Measurements from ENCODE around the gene PPARG.

Gene PPARG

DNA sequence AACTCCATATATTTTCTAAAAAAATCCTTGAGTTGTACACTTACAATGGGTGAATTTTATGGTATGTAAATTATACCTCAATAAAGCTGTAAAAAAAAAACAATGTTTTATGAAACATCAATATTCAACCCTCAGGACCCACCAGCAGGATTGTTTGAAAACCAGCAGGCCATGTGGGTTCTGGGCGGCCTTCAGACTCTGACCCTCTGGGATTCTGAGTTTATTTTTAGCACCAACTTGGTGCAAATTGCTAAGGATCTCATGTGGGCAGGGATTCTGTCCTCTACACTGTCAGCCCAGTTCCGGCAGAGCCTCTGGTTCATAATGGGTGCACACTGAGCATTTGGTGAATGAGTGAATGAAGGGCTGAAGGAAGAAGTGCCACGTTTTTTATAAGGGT lies 171.3 kb downstream of the PPARG start:
- H3K36me3 ChIP-seq (ENCODE audit: insufficient read depth, insufficient read length, low read length): no peaks in the 10 kb centered on the region
- TF ChIP-seq ZNF274 (IDR thresholded peaks at IDR 0.05; ENCODE audit: low read depth, low read length) (no peak), SUZ12 (IDR thresholded peaks at IDR 0.05; ENCODE audit: extremely low read depth, insufficient read depth, insufficient read length) (no peak), YY1 (IDR thresholded peaks at IDR 0.05; ENCODE audit: insufficient read depth, insufficient read length) (no peak)
- H3K4me1 ChIP-seq (ENCODE audit: insufficient read depth, insufficient read length): peaks cover 6% of the 10 kb centered on the region
- DNase-seq (ENCODE audit: low read depth, low spot score): no peak
- no peak overlapping the region for H3K4me3 ChIP-seq (ENCODE audit: insufficient read length, low read depth)
- H3K27me3 ChIP-seq (ENCODE audit: insufficient read depth, insufficient read length): no peaks in the 10 kb centered on the region
- no peaks in the 10 kb centered on the region for H3K9me3 ChIP-seq (ENCODE audit: insufficient read depth, low read length)
- H3K9ac ChIP-seq (ENCODE audit: insufficient read length, low read depth): no peak overlapping the region

DNA sequence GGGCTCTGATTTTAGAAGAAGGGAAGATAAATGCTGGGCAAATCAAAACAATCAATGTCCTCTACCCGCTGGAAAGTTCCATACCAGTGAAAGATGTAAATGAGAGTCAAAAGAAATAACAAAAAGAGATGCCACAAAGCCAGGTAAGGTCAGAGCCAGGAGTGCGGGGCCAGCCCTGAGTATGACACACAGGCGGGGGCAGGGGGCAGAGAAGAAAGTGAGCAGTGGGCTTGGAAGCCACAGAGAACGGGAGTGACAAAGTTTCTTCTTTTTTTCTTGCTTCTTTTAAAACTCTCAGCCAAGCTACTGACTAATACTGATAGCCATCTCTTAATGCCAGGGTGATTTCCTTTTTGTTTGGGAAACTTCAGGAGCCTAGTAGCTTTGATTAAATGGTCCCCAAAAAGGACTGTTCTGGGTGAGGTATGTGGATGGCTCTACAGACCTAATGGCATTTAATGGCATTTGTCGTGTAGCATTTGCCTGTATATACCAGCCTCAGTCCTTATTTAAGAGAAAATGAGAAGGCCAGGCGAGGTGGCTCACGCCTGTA lies 172.3 kb downstream of the PPARG start:
- Histone ChIP-seq H3K4me3 (ENCODE audit: insufficient read length, low read depth) (no peak overlapping the region), H3K36me3 (ENCODE audit: insufficient read depth, insufficient read length, low read length) (no peaks in the 10 kb centered on the region), H3K9me3 (ENCODE audit: insufficient read depth, low read length) (no peaks in the 10 kb centered on the region), H3K27me3 (ENCODE audit: insufficient read depth, insufficient read length) (no peaks in the 10 kb centered on the region), H3K4me1 (ENCODE audit: insufficient read depth, insufficient read length) (peaks cover 6% of the 10 kb centered on the region), H3K9ac (ENCODE audit: insufficient read length, low read depth) (no peak overlapping the region)
- no peak for TF ChIP-seq ZNF274 (IDR thresholded peaks at IDR 0.05; ENCODE audit: low read depth, low read length)
- no peak for TF ChIP-seq YY1 (IDR thresholded peaks at IDR 0.05; ENCODE audit: insufficient read depth, insufficient read length)
- TF ChIP-seq SUZ12 (IDR thresholded peaks at IDR 0.05; ENCODE audit: extremely low read depth, insufficient read depth, insufficient read length): no peak
- no peak for DNase-seq (ENCODE audit: low read depth, low spot score)

DNA sequence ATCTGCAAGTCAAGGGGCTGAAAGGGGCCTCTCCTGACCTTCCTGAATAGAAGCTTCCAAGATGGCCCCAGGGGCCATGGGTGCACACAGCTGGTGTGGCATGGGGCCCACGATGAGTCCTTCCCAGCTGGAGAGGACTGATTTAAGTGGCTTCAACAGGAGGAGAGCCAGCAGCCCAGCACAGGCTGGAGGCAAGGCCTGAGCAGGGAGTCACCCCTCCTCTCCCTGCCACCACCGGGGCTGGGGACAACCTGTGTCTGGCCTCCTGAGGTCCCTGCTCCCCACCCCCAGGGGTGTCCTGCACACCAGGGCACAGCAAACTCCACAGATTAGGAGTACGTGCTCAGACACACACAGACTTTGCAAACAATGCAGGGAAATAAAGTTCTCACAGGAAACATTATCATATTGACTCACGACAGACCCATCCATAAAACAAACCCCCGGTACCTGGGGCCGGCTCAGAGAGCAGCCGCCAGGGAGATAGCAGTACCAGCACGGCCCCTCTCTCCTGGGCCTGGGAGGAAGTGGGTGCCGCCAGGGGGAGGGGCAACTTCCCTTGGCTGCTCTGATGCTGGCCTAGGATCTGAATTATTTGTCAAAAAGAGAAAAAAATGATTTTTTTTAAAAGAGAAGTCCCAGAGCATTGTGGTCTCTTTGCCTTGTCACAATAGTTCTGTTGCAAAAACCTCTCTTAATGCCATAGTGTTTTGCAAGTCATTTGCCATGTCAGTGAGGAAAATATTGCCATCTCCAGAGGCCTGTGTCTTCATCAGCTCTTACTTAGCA lies 173.5 kb downstream of the PPARG start:
- H3K27me3 ChIP-seq (ENCODE audit: insufficient read depth, insufficient read length): no peaks in the 10 kb centered on the region
- H3K4me1 ChIP-seq (ENCODE audit: insufficient read depth, insufficient read length): peaks cover 6% of the 10 kb centered on the region
- no peak for DNase-seq (ENCODE audit: low read depth, low spot score)
- no peaks in the 10 kb centered on the region for H3K36me3 ChIP-seq (ENCODE audit: insufficient read depth, insufficient read length, low read length)
- no peaks in the 10 kb centered on the region for H3K9me3 ChIP-seq (ENCODE audit: insufficient read depth, low read length)
- no peak for TF ChIP-seq SUZ12 (IDR thresholded peaks at IDR 0.05; ENCODE audit: extremely low read depth, insufficient read depth, insufficient read length)
- TF ChIP-seq ZNF274 (IDR thresholded peaks at IDR 0.05; ENCODE audit: low read depth, low read length): no peak
- no peak for TF ChIP-seq YY1 (IDR thresholded peaks at IDR 0.05; ENCODE audit: insufficient read depth, insufficient read length)
- H3K9ac ChIP-seq (ENCODE audit: insufficient read length, low read depth): no peak overlapping the region
- H3K4me3 ChIP-seq (ENCODE audit: insufficient read length, low read depth): no peak overlapping the region

DNA sequence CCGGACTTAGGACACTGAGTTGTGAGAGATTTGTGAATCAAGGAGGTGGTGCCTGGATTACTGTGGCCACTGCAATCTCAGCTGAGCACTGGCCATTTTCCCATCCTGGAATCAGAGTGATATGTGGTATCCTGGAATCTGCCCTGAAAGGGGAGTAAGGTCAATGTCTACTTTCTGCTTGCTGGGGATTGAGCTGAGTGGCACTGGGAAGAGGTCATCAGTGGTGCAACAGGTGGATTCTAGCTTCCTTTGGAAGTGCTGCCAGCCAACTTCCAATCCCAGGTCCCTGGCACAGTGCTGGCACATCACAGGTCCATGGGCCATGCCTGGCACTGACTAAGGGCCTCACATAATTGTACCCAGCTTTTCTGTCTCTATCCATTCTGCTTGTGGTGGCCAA lies 174.8 kb downstream of the PPARG start:
- H3K9ac ChIP-seq (ENCODE audit: insufficient read length, low read depth): no peak overlapping the region
- DNase-seq (ENCODE audit: low read depth, low spot score): no peak
- H3K27me3 ChIP-seq (ENCODE audit: insufficient read depth, insufficient read length): no peaks in the 10 kb centered on the region
- H3K9me3 ChIP-seq (ENCODE audit: insufficient read depth, low read length): no peaks in the 10 kb centered on the region
- peaks cover 6% of the 10 kb centered on the region for H3K4me1 ChIP-seq (ENCODE audit: insufficient read depth, insufficient read length)
- H3K4me3 ChIP-seq (ENCODE audit: insufficient read length, low read depth): no peak overlapping the region
- H3K36me3 ChIP-seq (ENCODE audit: insufficient read depth, insufficient read length, low read length): no peaks in the 10 kb centered on the region
- TF ChIP-seq YY1 (IDR thresholded peaks at IDR 0.05; ENCODE audit: insufficient read depth, insufficient read length): no peak
- no peak for TF ChIP-seq ZNF274 (IDR thresholded peaks at IDR 0.05; ENCODE audit: low read depth, low read length)
- no peak for TF ChIP-seq SUZ12 (IDR thresholded peaks at IDR 0.05; ENCODE audit: extremely low read depth, insufficient read depth, insufficient read length)

DNA sequence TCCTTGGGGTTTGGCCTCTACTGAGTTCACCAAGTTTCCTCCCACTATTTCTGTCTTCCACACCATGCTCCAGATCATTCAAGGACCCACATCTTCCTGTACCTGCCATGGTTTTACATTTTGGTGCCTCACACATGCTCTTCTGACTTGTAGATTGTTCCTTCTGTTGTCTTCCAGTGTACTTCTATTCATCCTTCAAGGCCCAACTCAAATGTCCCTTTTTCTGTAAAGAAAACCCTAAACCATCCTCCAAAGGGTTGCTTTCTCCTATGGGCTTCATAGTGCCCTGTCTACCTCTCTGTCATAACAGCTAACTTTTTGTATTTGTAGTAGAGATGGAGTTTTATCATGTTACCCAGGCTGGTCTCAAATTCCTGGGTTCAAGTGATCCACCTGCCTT lies 175.3 kb downstream of the PPARG start:
- no peak for TF ChIP-seq ZNF274 (IDR thresholded peaks at IDR 0.05; ENCODE audit: low read depth, low read length)
- TF ChIP-seq YY1 (IDR thresholded peaks at IDR 0.05; ENCODE audit: insufficient read depth, insufficient read length): no peak
- no peak for TF ChIP-seq SUZ12 (IDR thresholded peaks at IDR 0.05; ENCODE audit: extremely low read depth, insufficient read depth, insufficient read length)
- Histone ChIP-seq H3K4me1 (ENCODE audit: insufficient read depth, insufficient read length) (peaks cover 6% of the 10 kb centered on the region), H3K4me3 (ENCODE audit: insufficient read length, low read depth) (no peak overlapping the region), H3K9ac (ENCODE audit: insufficient read length, low read depth) (no peak overlapping the region), H3K9me3 (ENCODE audit: insufficient read depth, low read length) (no peaks in the 10 kb centered on the region), H3K27me3 (ENCODE audit: insufficient read depth, insufficient read length) (no peaks in the 10 kb centered on the region), H3K36me3 (ENCODE audit: insufficient read depth, insufficient read length, low read length) (no peaks in the 10 kb centered on the region)
- DNase-seq (ENCODE audit: low read depth, low spot score): no peak

DNA sequence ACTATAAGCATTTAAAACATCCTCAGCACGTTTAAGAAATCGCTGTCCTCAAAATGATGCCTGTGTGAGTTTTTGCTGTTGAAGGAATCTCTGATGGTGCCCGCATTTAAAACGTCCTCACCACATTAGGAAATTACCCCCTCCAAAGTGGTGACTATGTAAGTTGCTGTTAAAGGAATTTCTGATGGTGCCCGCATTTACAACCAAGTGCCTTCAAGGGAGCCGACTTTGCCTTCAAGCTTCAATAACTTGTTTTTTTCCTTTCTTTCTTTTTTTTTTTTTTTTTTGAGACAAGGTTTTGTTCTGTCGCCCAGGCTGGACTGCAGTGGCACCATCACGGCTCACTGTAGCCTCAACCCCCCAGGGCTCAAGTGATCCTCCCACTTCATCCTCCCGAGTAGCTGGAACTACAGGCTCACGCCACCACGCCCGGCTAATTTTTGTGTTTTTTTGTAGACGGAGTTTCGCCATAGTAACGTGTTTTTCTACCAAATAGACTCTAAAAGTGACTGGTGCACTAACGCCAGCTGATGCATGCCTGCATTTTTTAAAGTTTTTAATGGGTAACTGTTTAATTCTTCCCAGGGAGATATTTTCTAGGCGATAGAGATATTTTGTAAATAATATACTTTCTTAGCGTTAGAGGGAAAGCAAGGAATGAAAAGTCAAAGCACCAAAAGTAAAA lies 176.4 kb downstream of the PPARG start:
- no peaks in the 10 kb centered on the region for H3K9me3 ChIP-seq (ENCODE audit: insufficient read depth, low read length)
- TF ChIP-seq ZNF274 (IDR thresholded peaks at IDR 0.05; ENCODE audit: low read depth, low read length) (no peak), YY1 (IDR thresholded peaks at IDR 0.05; ENCODE audit: insufficient read depth, insufficient read length) (no peak), SUZ12 (IDR thresholded peaks at IDR 0.05; ENCODE audit: extremely low read depth, insufficient read depth, insufficient read length) (no peak)
- H3K36me3 ChIP-seq (ENCODE audit: insufficient read depth, insufficient read length, low read length): no peaks in the 10 kb centered on the region
- no peak overlapping the region for H3K9ac ChIP-seq (ENCODE audit: insufficient read length, low read depth)
- no peak for DNase-seq (ENCODE audit: low read depth, low spot score)
- peaks cover 6% of the 10 kb centered on the region for H3K4me1 ChIP-seq (ENCODE audit: insufficient read depth, insufficient read length)
- H3K27me3 ChIP-seq (ENCODE audit: insufficient read depth, insufficient read length): no peaks in the 10 kb centered on the region
- H3K4me3 ChIP-seq (ENCODE audit: insufficient read length, low read depth): no peak overlapping the region

DNA sequence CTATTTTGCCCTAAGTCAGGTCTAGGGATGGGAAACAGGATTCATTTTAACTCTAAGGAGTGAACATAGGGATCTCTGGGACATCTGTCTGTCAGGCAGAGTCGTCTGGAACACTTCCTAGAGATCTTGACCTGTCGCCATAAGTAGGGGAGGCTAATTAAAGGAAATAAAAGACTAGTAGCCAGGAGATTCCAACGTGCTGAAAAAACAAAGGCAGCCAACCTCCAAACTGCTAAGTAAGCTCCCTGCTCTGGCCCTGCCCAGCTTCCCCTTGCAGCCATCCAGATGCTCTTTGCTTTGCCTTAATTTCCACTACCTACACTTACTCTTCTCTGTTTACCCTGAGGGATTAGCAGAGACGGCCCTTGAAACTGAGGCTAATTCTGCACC lies 177.0 kb downstream of the PPARG start:
- H3K9ac ChIP-seq (ENCODE audit: insufficient read length, low read depth): no peak overlapping the region
- H3K4me1 ChIP-seq (ENCODE audit: insufficient read depth, insufficient read length): peaks cover 6% of the 10 kb centered on the region
- H3K4me3 ChIP-seq (ENCODE audit: insufficient read length, low read depth): no peak overlapping the region
- DNase-seq (ENCODE audit: low read depth, low spot score): no peak
- H3K36me3 ChIP-seq (ENCODE audit: insufficient read depth, insufficient read length, low read length): no peaks in the 10 kb centered on the region
- TF ChIP-seq ZNF274 (IDR thresholded peaks at IDR 0.05; ENCODE audit: low read depth, low read length) (no peak), YY1 (IDR thresholded peaks at IDR 0.05; ENCODE audit: insufficient read depth, insufficient read length) (no peak), SUZ12 (IDR thresholded peaks at IDR 0.05; ENCODE audit: extremely low read depth, insufficient read depth, insufficient read length) (no peak)
- H3K9me3 ChIP-seq (ENCODE audit: insufficient read depth, low read length): no peaks in the 10 kb centered on the region
- no peaks in the 10 kb centered on the region for H3K27me3 ChIP-seq (ENCODE audit: insufficient read depth, insufficient read length)
